ENCODE data around the gene ISM2.

DNA sequence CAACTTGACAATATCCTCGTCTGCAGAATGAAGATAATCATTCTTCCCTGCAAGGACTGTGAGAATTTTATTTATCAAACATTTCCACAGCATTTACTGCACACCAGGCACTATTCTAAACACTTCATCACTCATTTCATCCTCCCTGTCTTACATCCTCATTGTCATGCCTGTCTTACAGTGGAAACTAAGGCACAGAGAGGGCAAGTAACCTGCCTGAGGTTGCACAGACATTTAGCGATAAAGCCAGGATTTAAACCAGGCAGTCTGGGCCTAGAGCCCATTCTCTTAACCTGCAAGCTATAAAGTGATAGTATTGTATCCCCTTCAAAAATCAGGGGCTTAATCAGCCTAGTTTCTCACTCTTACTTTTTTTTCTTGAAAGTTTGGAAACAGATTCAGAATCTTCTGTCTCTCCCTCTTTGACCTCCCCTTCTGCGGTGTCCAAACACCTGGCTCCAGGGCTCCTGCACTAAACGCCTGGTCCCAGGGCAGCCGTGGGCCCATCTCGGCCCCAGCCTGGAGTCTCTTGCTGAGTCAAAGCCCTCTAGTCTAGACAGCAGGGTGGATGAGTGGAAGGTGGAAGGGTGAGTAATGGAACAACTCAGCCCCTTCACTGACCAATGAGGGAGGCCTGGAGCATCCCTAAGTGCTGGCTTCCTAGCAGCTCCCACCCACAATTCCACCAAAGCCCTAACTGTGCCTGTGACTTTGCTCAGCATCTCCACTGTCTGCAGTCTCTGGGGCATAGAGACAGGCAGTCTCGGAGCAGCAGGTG, 12.5 kb downstream of the ISM2 start:
- no peak for TF ChIP-seq SPI1 (IDR thresholded peaks at IDR 0.05; ENCODE audit: low read depth, low read length)
- no peak for TF ChIP-seq POLR2AphosphoS5 (IDR thresholded peaks at IDR 0.05; ENCODE audit: low read depth, low read length)
- TF ChIP-seq POU2F2 (IDR thresholded peaks at IDR 0.05; ENCODE audit: low read depth, low read length), result no peak
- TF ChIP-seq POLR2A (IDR thresholded peaks at IDR 0.05; ENCODE audit: low read depth, low read length), result no peak
- TF ChIP-seq TAF1 (IDR thresholded peaks at IDR 0.05; ENCODE audit: low read depth, low read length), result no peak
